WTC11 (cell line): ENCODE results near the gene PHOSPHO1. TPM values are rescaled to one million over a fixed set of nuclear protein-coding genes. Genes with fewer than 3 reads are reported as not detected.

Experiments used
- ATAC-seq: fragments of 200-7000 bp; cut with Tn5 transposase; 2 replicates; pipeline ENCODE4 v1.10.0; 2021; ENCODE audit warnings: mild to moderate bottlenecking, moderate library complexity
- CTCF ChIA-PET: fragments of 300-600 bp; sonication (Branson Sonifier 250); formaldehyde crosslinking; loops from one replicate; lab custom pipeline; 2021; ENCODE audit warnings: antibody characterized with exemption; lab: Charles Lee
- POLR2A ChIA-PET: fragments of 350-600 bp; sonication (Branson Sonifier 250); formaldehyde crosslinking; loops from one replicate; lab custom pipeline; 2021; ENCODE audit warnings: antibody characterized with exemption; lab: Charles Lee
- DNase-seq: peaks from one replicate; pipeline ENCODE4 v3.0.0; 2021; ENCODE audit warnings: low spot score
- H3K27ac Mint-ChIP-seq: 2 replicates; pipeline ENCODE4 v1.8.0; 2021; ENCODE audit warnings: mixed read lengths
- H3K27me3 Mint-ChIP-seq: 2 replicates; pipeline ENCODE4 v1.8.0; 2021; ENCODE audit warnings: low read depth, mild to moderate bottlenecking, moderate library complexity, mixed read lengths
- H3K36me3 Mint-ChIP-seq: 2 replicates; pipeline ENCODE4 v1.8.0; 2021; ENCODE audit warnings: mixed read lengths
- H3K4me1 Mint-ChIP-seq: 2 replicates; pipeline ENCODE4 v1.8.0; 2022; ENCODE audit warnings: mixed read lengths
- H3K4me3 Mint-ChIP-seq: 2 replicates; pipeline ENCODE4 v1.8.0; 2021; ENCODE audit warnings: mild to moderate bottlenecking, moderate library complexity, mixed read lengths
- H3K9me3 Mint-ChIP-seq: 2 replicates; pipeline ENCODE4 v1.8.0; 2021; ENCODE audit warnings: mixed read lengths
- CBFB ChIP-seq: sonication (generic); formaldehyde crosslinking; IDR thresholded peaks from 2 replicates; pipeline ENCODE4 v1.8.1; 2022; ENCODE audit warnings: mild to moderate bottlenecking, low read depth, missing genetic modification reagents
- CREM ChIP-seq: sonication (generic); formaldehyde crosslinking; IDR thresholded peaks from 2 replicates; pipeline ENCODE4 v1.8.1; 2022; ENCODE audit warnings: mild to moderate bottlenecking, missing genetic modification reagents, moderate library complexity
- ELF4 ChIP-seq: sonication (generic); formaldehyde crosslinking; IDR thresholded peaks from 2 replicates; pipeline ENCODE4 v1.8.1; 2022; ENCODE audit warnings: low read depth, mild to moderate bottlenecking, moderate library complexity, missing genetic modification reagents
- FOXP1 ChIP-seq: sonication (generic); formaldehyde crosslinking; IDR thresholded peaks from 2 replicates; pipeline ENCODE4 v1.8.0; 2022; ENCODE audit warnings: missing genetic modification reagents, mild to moderate bottlenecking, moderate library complexity, borderline replicate concordance
- GRHL2 ChIP-seq: fragments of 250-450 bp; sonication (Bioruptor Pico); IDR thresholded peaks from 2 replicates; pipeline ENCODE4 v1.8.0; 2022; ENCODE audit warnings: mild to moderate bottlenecking, moderate library complexity; ENCODE audit not compliant: insufficient replicate concordance, severe bottlenecking
- JUN ChIP-seq: sonication (generic); formaldehyde crosslinking; IDR thresholded peaks from 2 replicates; pipeline ENCODE4 v1.8.0; 2023; ENCODE audit warnings: mild to moderate bottlenecking, missing genetic modification reagents
- NFYB ChIP-seq: sonication (generic); formaldehyde crosslinking; conservative IDR thresholded peaks from 2 replicates; pipeline ENCODE4 v1.8.0; 2022; ENCODE audit warnings: low read depth, missing genetic modification reagents
- NR2C2 ChIP-seq: sonication (generic); formaldehyde crosslinking; IDR thresholded peaks from 2 replicates; pipeline ENCODE4 v1.8.0; 2022; ENCODE audit warnings: mild to moderate bottlenecking, missing genetic modification reagents
- NR3C1 ChIP-seq: sonication (generic); formaldehyde crosslinking; conservative IDR thresholded peaks from 2 replicates; pipeline ENCODE4 v1.8.1; 2023; ENCODE audit warnings: low read depth, mild to moderate bottlenecking, missing genetic modification reagents
- SMAD3 ChIP-seq: sonication (generic); formaldehyde crosslinking; IDR thresholded peaks from 2 replicates; pipeline ENCODE4 v1.8.0; 2022; ENCODE audit warnings: missing genetic modification reagents, mild to moderate bottlenecking, borderline replicate concordance
- STAT6 ChIP-seq: sonication (generic); formaldehyde crosslinking; conservative IDR thresholded peaks from 2 replicates; pipeline ENCODE4 v1.8.1; 2023; ENCODE audit warnings: mild to moderate bottlenecking, low read depth, missing genetic modification reagents, moderate library complexity
- ZNF121 ChIP-seq: sonication (generic); formaldehyde crosslinking; IDR thresholded peaks from 2 replicates; pipeline ENCODE4 v1.8.0; 2023; ENCODE audit warnings: missing genetic modification reagents
- ZNF219 ChIP-seq: sonication (generic); formaldehyde crosslinking; IDR thresholded peaks from 2 replicates; pipeline ENCODE4 v1.8.0; 2023; ENCODE audit warnings: missing genetic modification reagents, mild to moderate bottlenecking, borderline replicate concordance
- ZNF232 ChIP-seq: sonication (generic); formaldehyde crosslinking; IDR thresholded peaks from 2 replicates; pipeline ENCODE4 v1.8.0; 2022; ENCODE audit warnings: mild to moderate bottlenecking, missing genetic modification reagents
- ZNF512 ChIP-seq: sonication (generic); formaldehyde crosslinking; IDR thresholded peaks from 2 replicates; pipeline ENCODE4 v1.8.1; 2022; ENCODE audit warnings: missing genetic modification reagents, borderline replicate concordance
- ZNF532 ChIP-seq: fragments of 250-450 bp; sonication (Bioruptor Pico); IDR thresholded peaks from 2 replicates; pipeline ENCODE4 v1.9.0; 2021; ENCODE audit warnings: mild to moderate bottlenecking, borderline replicate concordance
- total RNA-seq: library from RNA; stranded (reverse); gene quantifications from 3 replicates; pipeline ENCODE4 v1.2.3, GENCODE V29; 2021
- TF ChIP-seq, protein P1 (sequence below): sonication (generic); formaldehyde crosslinking; IDR thresholded peaks from 2 replicates; pipeline ENCODE4 v1.8.0; 2022; ENCODE audit warnings: mild to moderate bottlenecking, missing genetic modification reagents
- TF ChIP-seq, protein P2 (sequence below): fragments of 250-450 bp; sonication (Bioruptor Pico); IDR thresholded peaks from 2 replicates; pipeline ENCODE4 v1.9.0; 2021; ENCODE audit warnings: mild to moderate bottlenecking
- TF ChIP-seq, protein P3 (sequence below): sonication (generic); formaldehyde crosslinking; IDR thresholded peaks from 2 replicates; pipeline ENCODE4 v1.8.1; 2022; ENCODE audit warnings: low read depth, missing genetic modification reagents, borderline replicate concordance
- TF ChIP-seq, protein P4 (sequence below): sonication (generic); formaldehyde crosslinking; IDR thresholded peaks from 2 replicates; pipeline ENCODE4 v1.8.1; 2023; ENCODE audit warnings: mild to moderate bottlenecking, missing genetic modification reagents, moderate library complexity
- TF ChIP-seq, protein P5 (sequence below): sonication (generic); formaldehyde crosslinking; IDR thresholded peaks from 2 replicates; pipeline ENCODE4 v1.8.1; 2023; ENCODE audit warnings: mild to moderate bottlenecking, moderate library complexity, missing genetic modification reagents

PHOSPHO1 gene
- total RNA-seq, 1 experiment from 2014 or later: 0.81 TPM

DNA sequence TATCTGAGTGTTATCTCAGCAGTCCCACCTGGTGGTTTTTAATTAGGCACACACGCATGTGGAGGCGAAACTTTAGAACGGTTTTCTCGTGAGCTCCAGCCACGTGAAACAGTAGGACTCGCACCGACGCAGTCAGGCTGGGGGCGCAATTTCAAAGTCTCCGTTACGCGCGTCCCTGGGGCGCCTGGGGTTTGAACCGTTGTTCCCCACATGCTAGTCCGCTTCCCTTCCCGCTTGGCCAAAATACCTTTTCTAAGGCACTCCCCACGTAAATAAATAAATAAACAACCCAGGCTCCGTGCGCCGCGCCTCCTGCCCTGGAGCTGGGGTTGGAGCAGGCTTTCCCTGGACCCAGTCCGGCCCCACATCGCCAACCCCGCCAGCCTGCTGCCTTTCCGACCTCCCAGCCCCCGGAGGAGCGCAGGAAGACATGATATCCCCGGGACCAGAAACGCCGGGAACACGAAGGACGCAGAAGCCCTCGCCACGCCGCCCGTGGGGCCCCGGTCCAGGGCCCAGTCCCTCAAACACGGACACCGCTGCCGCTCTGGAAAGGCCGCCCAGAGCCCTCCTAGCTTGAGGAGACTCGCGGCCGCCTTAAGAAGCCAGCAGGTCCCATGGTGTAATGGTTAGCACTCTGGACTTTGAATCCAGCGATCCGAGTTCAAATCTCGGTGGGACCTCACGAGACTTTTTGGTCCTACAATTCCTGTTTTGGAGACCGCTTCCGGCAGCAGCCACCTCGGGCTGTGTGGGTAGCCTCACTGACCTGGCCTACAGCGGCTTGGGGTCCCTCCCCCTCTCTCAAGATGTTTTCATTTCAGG is 38.5 kb downstream of the PHOSPHO1 start (continued):
- TF ChIP-seq STAT6 (CRISPR knock-in tag) (no peak), CBFB (no peak), NFYB (CRISPR knock-in tag) (no peak), SMAD3 (CRISPR knock-in tag) (no peak; the same call in 1 of the 2 replicates), ZNF532 (CRISPR knock-in tag) (peak; percentile 87; the same call in 1 of the 2 replicates), CREM (CRISPR knock-in tag) (peak; percentile 70), JUN (CRISPR knock-in tag) (no peak), NR3C1 (CRISPR knock-in tag) (no peak), ZNF232 (CRISPR knock-in tag) (0 out of 2 replicates have a peak, but pooled peaks have one; percentile 40), ZNF121 (CRISPR knock-in tag) (no peak; the same call in 1 of the 2 replicates), NR2C2 (no peak), ZNF512 (CRISPR knock-in tag) (no peak)
- TF ChIP-seq, protein P1, sequence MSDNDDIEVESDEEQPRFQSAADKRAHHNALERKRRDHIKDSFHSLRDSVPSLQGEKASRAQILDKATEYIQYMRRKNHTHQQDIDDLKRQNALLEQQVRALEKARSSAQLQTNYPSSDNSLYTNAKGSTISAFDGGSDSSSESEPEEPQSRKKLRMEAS: peak; percentile 78; the same call in 1 of the 2 replicates
- TF ChIP-seq, protein P2, sequence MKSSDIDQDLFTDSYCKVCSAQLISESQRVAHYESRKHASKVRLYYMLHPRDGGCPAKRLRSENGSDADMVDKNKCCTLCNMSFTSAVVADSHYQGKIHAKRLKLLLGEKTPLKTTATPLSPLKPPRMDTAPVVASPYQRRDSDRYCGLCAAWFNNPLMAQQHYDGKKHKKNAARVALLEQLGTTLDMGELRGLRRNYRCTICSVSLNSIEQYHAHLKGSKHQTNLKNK (CRISPR knock-in tag): no peak
- TF ChIP-seq, all 79 proteins: peak for 19

- no peak for DNase-seq
- ChIA-PET POLR2A (interaction anchor here (0.8 kb wide), 1 partner anchor 11 kb away, joined by 3 read pairs; no protein-coding TSS in a partner anchor), CTCF (interaction anchor here (0.7 to 4.1 kb wide), 8 partner anchors 9 to 299 kb away, joined by 3 to 26 read pairs (median 4); partner anchors contain the start of genes ATP5MC1 and PHOSPHO1)
- Mint-ChIP-seq H3K9me3 (no peaks in the 10 kb centered on the region), H3K4me3 (peak overlapping the region; percentile 96), H3K4me1 (peaks cover 10% of the 10 kb centered on the region), H3K27ac (peak overlapping the region; percentile 93), H3K27me3 (no peaks in the 10 kb centered on the region; the same call in 1 of the 2 replicates), H3K36me3 (no peaks in the 10 kb centered on the region)
- ATAC-seq: no peak
- TF ChIP-seq, protein P3, sequence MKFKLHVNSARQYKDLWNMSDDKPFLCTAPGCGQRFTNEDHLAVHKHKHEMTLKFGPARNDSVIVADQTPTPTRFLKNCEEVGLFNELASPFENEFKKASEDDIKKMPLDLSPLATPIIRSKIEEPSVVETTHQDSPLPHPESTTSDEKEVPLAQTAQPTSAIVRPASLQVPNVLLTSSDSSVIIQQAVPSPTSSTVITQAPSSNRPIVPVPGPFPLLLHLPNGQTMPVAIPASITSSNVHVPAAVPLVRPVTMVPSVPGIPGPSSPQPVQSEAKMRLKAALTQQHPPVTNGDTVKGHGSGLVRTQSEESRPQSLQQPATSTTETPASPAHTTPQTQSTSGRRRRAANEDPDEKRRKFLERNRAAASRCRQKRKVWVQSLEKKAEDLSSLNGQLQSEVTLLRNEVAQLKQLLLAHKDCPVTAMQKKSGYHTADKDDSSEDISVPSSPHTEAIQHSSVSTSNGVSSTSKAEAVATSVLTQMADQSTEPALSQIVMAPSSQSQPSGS (CRISPR knock-in tag): no peak
- TF ChIP-seq, protein P4, sequence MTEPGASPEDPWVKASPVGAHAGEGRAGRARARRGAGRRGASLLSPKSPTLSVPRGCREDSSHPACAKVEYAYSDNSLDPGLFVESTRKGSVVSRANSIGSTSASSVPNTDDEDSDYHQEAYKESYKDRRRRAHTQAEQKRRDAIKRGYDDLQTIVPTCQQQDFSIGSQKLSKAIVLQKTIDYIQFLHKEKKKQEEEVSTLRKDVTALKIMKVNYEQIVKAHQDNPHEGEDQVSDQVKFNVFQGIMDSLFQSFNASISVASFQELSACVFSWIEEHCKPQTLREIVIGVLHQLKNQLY (CRISPR knock-in tag): no peak
- TF ChIP-seq ZNF219 (CRISPR knock-in tag) (no peak), CBFB (no peak), GRHL2 (CRISPR knock-in tag) (no peak), ELF4 (no peak), FOXP1 (CRISPR knock-in tag) (no peak)
- TF ChIP-seq, protein P5, sequence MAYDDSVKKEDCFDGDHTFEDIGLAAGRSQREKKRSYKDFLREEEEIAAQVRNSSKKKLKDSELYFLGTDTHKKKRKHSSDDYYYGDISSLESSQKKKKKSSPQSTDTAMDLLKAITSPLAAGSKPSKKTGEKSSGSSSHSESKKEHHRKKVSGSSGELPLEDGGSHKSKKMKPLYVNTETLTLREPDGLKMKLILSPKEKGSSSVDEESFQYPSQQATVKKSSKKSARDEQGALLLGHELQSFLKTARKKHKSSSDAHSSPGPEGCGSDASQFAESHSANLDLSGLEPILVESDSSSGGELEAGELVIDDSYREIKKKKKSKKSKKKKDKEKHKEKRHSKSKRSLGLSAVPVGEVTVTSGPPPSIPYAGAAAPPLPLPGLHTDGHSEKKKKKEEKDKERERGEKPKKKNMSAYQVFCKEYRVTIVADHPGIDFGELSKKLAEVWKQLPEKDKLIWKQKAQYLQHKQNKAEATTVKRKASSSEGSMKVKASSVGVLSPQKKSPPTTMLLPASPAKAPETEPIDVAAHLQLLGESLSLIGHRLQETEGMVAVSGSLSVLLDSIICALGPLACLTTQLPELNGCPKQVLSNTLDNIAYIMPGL (CRISPR knock-in tag): no peak
Measured at GRCh38 chr17:49191409-49191916, 39.1 kb downstream of the PHOSPHO1 start.
